Measurements from ENCODE around the gene NCAM2.

NCAM2 gene

GRCh38 chr21:20997636-20998455 lies at the start of gene NCAM2:
Gene NCAM2, plus strand, starts transcription at chr21:20998409.
- no peak for DNase-seq

DNA sequence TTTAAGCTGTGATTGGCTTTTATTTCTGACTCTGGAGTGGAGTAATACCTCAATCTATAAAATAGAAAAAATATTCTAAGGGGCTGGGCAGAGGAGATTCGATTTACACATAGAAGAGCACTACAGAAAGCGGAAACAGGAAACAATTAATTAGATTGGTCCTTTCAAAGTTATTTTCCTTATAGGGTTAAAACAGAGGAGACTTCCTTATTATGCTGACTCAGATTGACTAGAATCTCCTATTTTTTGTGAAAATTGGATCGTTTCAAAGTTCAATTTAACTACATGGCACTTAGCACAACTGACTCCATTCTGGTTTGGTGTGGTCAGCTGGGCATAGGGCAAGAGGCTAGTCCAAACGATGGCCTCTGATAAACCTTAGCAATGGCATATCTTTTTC lies 48.3 kb upstream of the NCAM2 start:
- DNase-seq = no peak

- no peak for DNase-seq
These were observed 32.4 kb upstream of the NCAM2 start for GRCh38 chr21:20965816-20966215.

DNA sequence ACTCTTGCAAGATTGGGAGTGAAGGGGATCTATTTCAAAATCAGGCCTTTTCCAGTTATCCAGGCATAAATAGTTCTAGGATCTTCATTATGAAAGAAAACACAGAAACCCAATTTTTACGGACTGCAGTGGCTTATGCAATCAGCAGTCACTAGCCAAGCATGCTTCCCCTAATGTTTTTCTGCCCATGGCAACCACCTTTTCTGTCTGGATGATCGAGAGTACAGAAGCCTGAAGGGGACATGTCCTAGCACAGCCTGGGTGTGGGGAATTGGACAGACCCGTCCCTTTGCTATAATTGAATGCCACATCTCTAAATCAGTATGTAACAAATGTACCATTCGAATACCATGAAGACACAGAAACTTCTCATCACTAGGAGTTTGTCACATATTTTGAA lies 29.8 kb upstream of the NCAM2 start:
- no peak for DNase-seq

GRCh38 chr21:20970691-20971090 lies 27.5 kb upstream of the NCAM2 start:
- no peak for DNase-seq

DNA sequence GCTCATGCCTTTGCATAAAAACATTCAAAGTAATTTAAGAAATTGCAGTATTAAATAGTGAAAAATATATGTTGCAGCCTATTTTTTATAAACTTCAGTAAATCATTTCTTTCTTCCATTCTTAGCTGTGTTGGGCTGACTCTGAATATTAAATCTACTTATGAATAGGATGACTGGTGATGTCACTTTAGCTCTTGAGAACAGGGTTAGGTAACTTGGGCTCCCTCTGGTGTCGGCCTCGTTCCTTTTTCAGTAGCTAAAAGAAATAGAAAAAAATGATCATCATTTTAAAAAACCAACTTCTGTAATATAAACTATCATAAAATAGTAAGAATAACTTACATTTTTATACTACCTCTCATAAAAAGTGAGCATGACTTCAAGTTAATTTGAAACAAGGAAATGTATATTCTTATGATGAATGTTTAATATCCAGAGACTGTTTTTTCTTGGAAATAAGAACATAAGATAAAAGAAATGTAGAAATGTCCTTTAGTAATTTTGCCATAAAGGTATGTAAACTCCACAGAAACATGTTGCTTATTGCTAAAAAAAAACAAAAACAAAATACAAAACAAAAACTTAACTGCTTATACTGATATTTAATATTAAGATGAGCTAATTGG lies 26.8 kb upstream of the NCAM2 start:
- DNase-seq = no peak

- no peak for DNase-seq
These were observed 3.4 kb upstream of the NCAM2 start for GRCh38 chr21:20994790-20995189.

DNA sequence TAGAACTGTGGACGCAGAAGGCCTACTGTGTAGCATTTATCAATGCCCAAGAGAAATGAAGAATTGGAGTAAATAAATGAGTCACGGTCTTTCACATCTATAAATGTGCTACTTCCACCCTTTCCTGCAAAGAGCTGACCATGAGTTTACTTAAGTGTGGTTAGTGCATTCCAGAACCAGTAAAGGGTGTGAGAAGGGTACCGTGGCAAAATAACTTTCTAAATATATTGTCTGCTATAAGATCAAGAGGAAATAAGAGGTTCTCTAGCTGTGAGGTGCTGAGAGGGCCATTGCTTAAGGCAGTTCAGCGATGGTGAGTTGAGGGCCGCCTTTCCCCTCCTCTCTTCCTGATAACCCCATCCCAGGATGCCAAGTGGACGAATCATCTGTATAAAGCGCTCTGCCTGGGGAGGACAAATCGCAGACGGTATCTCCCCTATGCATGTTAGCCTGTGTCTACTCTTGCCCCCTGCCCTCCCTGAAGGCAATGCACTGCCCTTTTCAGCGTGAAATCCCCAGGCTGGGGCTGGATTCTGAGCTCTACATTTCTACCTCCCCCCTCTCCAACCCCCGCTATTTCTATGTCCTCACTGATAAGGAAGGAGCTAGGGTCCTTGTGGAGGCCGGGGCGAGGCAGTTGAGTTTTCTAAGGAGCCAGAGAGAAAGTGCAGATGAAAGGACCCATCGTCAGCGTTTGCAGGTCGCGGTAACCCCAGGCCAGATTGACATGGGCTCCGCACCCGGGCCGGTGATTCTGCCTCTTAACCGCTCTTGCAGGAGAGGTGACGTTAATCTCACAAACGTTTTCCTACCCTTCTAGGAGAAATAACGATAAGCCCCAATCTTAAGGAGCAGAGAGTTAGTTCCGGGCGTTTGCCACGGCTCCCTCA lies 1.5 kb upstream of the NCAM2 start:
- no peak for DNase-seq

- no peak for DNase-seq
These were observed 936 bp upstream of the NCAM2 start for GRCh38 chr21:20997311-20997635.

DNA sequence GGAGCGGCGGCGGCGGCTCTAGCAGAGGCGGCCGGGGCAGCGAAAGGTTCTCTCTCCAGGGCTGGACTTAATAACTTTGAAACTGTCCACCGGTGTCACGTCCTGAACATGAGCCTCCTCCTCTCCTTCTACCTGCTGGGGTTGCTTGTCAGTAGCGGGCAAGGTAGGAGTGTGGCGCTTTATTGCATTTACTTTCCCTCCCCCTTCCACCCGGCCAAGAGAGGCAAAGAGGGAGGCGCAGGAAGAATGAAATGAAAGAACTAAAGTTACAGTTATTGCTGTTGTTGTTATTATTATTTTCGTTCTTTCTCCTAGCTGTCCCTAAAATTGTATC lies 214 bp downstream of the NCAM2 start:
- DNase-seq = no peak

DNA sequence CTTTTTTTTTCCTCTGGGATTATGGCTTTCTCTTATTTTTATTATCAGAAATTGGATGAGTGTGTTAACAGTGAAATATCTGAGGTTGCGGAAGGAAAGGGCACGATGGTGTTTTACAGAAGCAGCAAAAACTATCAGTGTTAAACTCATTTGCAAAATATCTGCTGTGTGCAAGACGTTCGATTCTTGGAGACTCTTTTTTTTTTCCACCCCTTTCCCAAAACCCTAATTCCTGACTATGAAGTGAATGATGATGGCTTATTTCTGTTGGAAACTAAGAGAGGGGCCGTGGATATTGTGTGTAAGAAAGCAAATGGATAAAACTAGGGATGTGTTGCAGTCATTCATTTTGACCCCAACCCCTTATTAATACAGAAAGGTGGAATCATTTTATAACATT lies 677 bp downstream of the NCAM2 start:
- no peak for DNase-seq

DNA sequence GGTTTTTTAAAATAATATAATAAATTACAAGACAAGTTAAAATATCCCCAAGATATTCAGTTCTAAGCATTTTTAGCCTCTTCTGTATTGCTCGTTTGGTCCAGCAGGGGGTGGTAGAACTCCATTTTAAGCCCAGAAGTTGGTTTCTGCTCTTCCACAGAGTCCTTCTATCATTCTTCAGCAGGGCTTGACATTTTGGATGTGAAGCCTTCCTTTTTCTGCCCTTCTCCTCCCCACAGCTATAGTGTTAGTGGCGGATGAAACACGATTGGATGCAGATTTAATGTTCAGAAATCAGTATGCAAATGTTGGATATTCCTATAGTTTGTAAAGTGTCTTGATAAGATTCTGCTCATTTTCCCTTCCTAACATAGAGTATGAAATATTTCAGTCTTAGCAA lies 1.4 kb downstream of the NCAM2 start:
- DNase-seq = no peak

- DNase-seq = no peak
These were observed 2.5 kb downstream of the NCAM2 start for GRCh38 chr21:21000591-21001175.

- no peak for DNase-seq
These were observed 3.4 kb downstream of the NCAM2 start for GRCh38 chr21:21001591-21002100.

DNA sequence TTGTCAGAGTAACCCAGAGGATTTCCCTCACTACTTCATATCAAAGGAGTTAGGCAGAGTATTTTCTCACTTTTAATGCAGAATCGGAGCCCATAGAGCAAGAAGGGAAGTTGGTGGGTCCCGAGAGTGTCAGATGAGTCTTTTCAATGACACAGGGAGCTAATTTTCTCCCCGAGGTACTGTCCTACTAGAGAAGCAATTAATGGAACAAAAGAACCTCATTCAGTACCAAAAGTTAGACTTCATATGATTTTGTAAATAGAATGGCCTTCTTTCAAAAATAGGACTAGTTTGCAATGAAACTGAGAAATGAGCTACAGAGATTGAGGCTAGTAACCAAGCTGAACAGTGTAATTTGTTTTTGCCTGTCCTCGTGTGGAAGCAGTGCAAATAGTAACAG lies 3.9 kb downstream of the NCAM2 start:
- DNase-seq = no peak

GRCh38 chr21:21003701-21004100 lies 5.5 kb downstream of the NCAM2 start:
- DNase-seq = no peak

- DNase-seq = no peak
These were observed 9.4 kb downstream of the NCAM2 start for GRCh38 chr21:21007606-21008005.

DNA sequence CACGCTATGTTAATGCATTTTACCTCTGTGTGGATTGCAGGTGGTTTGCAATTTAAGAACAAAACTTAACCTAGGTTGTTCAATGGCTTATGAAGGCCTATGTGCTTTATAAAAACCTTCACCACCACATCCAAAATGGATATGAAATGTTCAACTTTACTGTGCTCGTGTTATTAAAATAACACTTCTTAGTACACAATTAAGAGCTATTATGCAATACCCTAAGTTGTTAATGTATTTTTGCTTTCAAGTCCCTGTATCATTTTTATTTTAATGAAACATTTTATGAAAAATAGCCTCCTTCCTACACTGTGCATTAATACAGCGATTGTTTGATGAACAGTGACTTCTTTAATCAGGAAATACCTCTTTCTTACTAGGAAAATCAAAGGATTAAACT lies 12.0 kb downstream of the NCAM2 start:
- DNase-seq = no peak

- no peak for DNase-seq
These were observed 12.5 kb downstream of the NCAM2 start for GRCh38 chr21:21010698-21011097.

GRCh38 chr21:21018821-21019220 lies 20.6 kb downstream of the NCAM2 start:
- no peak for DNase-seq

- DNase-seq = no peak
These were observed 21.5 kb downstream of the NCAM2 start for GRCh38 chr21:21019681-21020080.

DNA sequence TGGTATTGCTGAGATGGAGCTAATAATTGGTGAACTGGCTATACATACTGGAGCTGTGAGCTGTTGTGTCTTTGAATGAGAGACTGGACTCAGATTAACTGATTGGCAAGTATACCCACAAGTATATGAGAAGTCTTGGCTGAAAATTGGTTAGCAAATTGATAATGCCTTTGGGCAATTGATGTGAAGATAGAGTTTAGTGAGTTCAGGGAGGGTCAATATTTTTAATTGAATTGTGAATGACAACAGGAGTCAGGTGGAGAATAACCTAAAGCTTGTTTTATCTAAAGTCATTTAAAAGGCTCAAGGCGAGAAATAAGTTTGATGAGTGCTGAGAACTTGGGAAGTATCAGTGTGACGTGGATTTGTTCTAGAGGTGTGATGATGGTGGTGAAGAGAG lies 27.5 kb downstream of the NCAM2 start:
- no peak for DNase-seq

DNA sequence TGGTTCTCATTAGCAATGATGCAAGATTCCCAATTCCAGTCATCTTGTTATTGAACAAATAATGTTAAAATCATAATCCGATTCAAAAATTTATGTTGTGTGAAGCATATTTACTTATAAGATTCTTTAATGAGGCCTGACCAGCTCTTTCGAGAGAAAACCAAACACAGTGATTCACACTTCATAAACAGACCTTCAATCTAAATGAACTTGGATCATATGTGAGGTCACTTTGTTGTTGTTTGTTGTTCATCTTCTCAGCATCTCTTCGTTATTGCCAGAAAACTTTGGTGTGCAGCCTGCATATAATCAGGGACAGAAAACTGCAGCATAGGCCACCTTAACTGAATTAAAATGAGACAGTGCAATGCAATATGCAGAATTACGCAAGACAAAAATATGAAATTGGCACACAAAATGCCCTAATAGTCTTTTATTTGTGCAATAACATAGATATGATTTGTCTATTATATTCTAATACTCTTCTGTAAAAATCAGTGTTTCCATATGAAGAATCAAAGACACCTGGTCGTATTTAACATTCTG lies 30.1 kb downstream of the NCAM2 start:
- DNase-seq = no peak
